Subcutaneous adipose tissue (tissue), 4 donors: ENCODE data around the gene FRMD1. TPM values are rescaled to one million over a fixed set of nuclear protein-coding genes. Genes with fewer than 3 reads are reported as not detected.

Experiments
- CTCF ChIP-seq: fragments of 450-650 bp; IDR thresholded peaks from one replicate; pipeline ENCODE4 v1.5.1; 2016; ENCODE audit warnings: low read depth, mild to moderate bottlenecking, control low read depth, antibody characterized with exemption, moderate library complexity
- total RNA-seq, 4 donors: library from RNA; depleted of rRNA; stranded (reverse); fragments of >200 nt; gene quantifications; one replicate each; pipeline ENCODE4 v1.1.0, GENCODE V29; 2016

FRMD1 gene
- total RNA-seq, 4 donors from 2014 or later, result 1.4 to 5.5 (median 3.7) TPM

- TF ChIP-seq CTCF, result no peak
Observed at GRCh38 chr6:168092541-168092940, 13.5 kb upstream of the FRMD1 start.

- no peak for TF ChIP-seq CTCF
Observed at GRCh38 chr6:168091381-168092264, 12.6 kb upstream of the FRMD1 start.

GRCh38 chr6:168090706-168091105 lies 11.7 kb upstream of the FRMD1 start:
- TF ChIP-seq CTCF, result no peak

GRCh38 chr6:168090064-168090690 lies 11.2 kb upstream of the FRMD1 start:
- no peak for TF ChIP-seq CTCF

- TF ChIP-seq CTCF, result no peak
Observed at GRCh38 chr6:168089186-168090063, 10.4 kb upstream of the FRMD1 start.

GRCh38 chr6:168088161-168089053 lies 9.4 kb upstream of the FRMD1 start:
- TF ChIP-seq CTCF, result no peak
